Stimulated activated effector memory CD8-positive, alpha-beta T cell treated with anti-CD3 and anti-CD28 coated beads, Interleukin-12 subunit alpha, Interleukin-12 subunit beta, amount 100 ng/mL, for 72 hours (primary cell): ENCODE results near the gene CBY3.
"Not testable (repeated sequence)": the region's sequence is repeated elsewhere in the genome, so short reads cannot be mapped to it uniquely, and the experiment has no call there.

ENCODE experiments used
- ATAC-seq: fragments of 150-1000 bp; cut with Tn5 transposase; 2 replicates; pipeline ENCODE4 v1.10.0; 2021
- DNase-seq, 2 donors: peaks; one replicate each; pipeline ENCODE4 v3.0.0; 2021 to 2022; ENCODE audit warnings: low spot score in 2 of 2
- H3K27ac Mint-ChIP-seq: one replicate; pipeline ENCODE4 v1.8.0; 2022; ENCODE audit warnings: mild to moderate bottlenecking, mixed read lengths
- H3K36me3 Mint-ChIP-seq: one replicate; pipeline ENCODE4 v1.8.0; 2022; ENCODE audit warnings: mild to moderate bottlenecking, mixed read lengths
- H3K4me1 Mint-ChIP-seq: one replicate; pipeline ENCODE4 v1.8.0; 2022; ENCODE audit warnings: mixed read lengths
- H3K4me3 Mint-ChIP-seq: one replicate; pipeline ENCODE4 v1.8.0; 2022; ENCODE audit warnings: mild to moderate bottlenecking, mixed read lengths
- H3K9me3 Mint-ChIP-seq: one replicate; pipeline ENCODE4 v1.8.0; 2022; ENCODE audit warnings: mixed read lengths

CBY3 gene

GRCh38 chr5:179696603-179697002 is 15.8 kb upstream of the CBY3 start:
- Mint-ChIP-seq H3K36me3 (peaks cover 38% of the 10 kb centered on the region), H3K9me3 (no peaks in the 10 kb centered on the region), H3K4me1 (peaks cover 24% of the 10 kb centered on the region), H3K4me3 (no peak overlapping the region), H3K27ac (peak overlapping the region; percentile 24)
- DNase-seq (no peak), ATAC-seq (no peak)

GRCh38 chr5:179694561-179694960 is 13.7 kb upstream of the CBY3 start:
- no peak overlapping the region for H3K27ac Mint-ChIP-seq
- H3K4me1 Mint-ChIP-seq, result peaks cover 12% of the 10 kb centered on the region
- ATAC-seq (no peak), DNase-seq (no peak)
- peaks cover 18% of the 10 kb centered on the region for H3K36me3 Mint-ChIP-seq
- no peaks in the 10 kb centered on the region for H3K9me3 Mint-ChIP-seq
- H3K4me3 Mint-ChIP-seq, result no peak overlapping the region

- not testable (repeated sequence) for H3K9me3 Mint-ChIP-seq, H3K4me1 Mint-ChIP-seq, H3K27ac Mint-ChIP-seq, ATAC-seq, H3K36me3 Mint-ChIP-seq, DNase-seq, H3K4me3 Mint-ChIP-seq
Observed at GRCh38 chr5:179689212-179689611, 8.4 kb upstream of the CBY3 start.

GRCh38 chr5:179680014-179680779 is 637 bp downstream of the CBY3 start:
- peak overlapping the region; percentile 93 for H3K27ac Mint-ChIP-seq
- H3K4me3 Mint-ChIP-seq, result peak overlapping the region; percentile 91
- peaks cover 32% of the 10 kb centered on the region for H3K4me1 Mint-ChIP-seq
- H3K9me3 Mint-ChIP-seq, result no peaks in the 10 kb centered on the region
- peaks cover 52% of the 10 kb centered on the region for H3K36me3 Mint-ChIP-seq
- ATAC-seq, result no peak
- DNase-seq, result no peak

- peaks cover 58% of the 10 kb centered on the region for H3K36me3 Mint-ChIP-seq
- peak overlapping the region; percentile 93 for H3K27ac Mint-ChIP-seq
- peak; percentile 77 for ATAC-seq
- DNase-seq, result peak; percentile 67 to 87
- H3K4me1 Mint-ChIP-seq, result peaks cover 32% of the 10 kb centered on the region
- no peaks in the 10 kb centered on the region for H3K9me3 Mint-ChIP-seq
- H3K4me3 Mint-ChIP-seq, result peak overlapping the region; percentile 91
Observed at GRCh38 chr5:179679014-179679674, 1.7 kb downstream of the CBY3 start.

GRCh38 chr5:179678223-179679013 is 2.4 kb downstream of the CBY3 start:
- DNase-seq, result peak; percentile 84 to 96
- H3K27ac Mint-ChIP-seq, result peak overlapping the region; percentile 93
- peaks cover 58% of the 10 kb centered on the region for H3K36me3 Mint-ChIP-seq
- H3K4me3 Mint-ChIP-seq, result peak overlapping the region; percentile 91
- no peaks in the 10 kb centered on the region for H3K9me3 Mint-ChIP-seq
- H3K4me1 Mint-ChIP-seq, result peaks cover 32% of the 10 kb centered on the region
- peak; percentile 93 for ATAC-seq

- no peaks in the 10 kb centered on the region for H3K36me3 Mint-ChIP-seq
- H3K4me1 Mint-ChIP-seq, result peaks cover 6% of the 10 kb centered on the region
- DNase-seq (peak; percentile 26 to 60), ATAC-seq (peak; percentile 86)
- H3K9me3 Mint-ChIP-seq, result no peaks in the 10 kb centered on the region
- no peak overlapping the region for H3K4me3 Mint-ChIP-seq
- no peak overlapping the region for H3K27ac Mint-ChIP-seq
Observed at GRCh38 chr5:179668391-179668790, 12.4 kb downstream of the CBY3 start.

- H3K4me1 Mint-ChIP-seq, H3K4me3 Mint-ChIP-seq, H3K9me3 Mint-ChIP-seq, ATAC-seq, DNase-seq, H3K36me3 Mint-ChIP-seq, H3K27ac Mint-ChIP-seq: not testable (repeated sequence)
Observed at GRCh38 chr5:179661647-179662046, 19.2 kb downstream of the CBY3 start.

GRCh38 chr5:179658179-179658856 is 22.5 kb downstream of the CBY3 start:
- peak overlapping the region; percentile 66 for H3K4me3 Mint-ChIP-seq
- not testable (repeated sequence) for H3K36me3 Mint-ChIP-seq, H3K4me1 Mint-ChIP-seq, H3K9me3 Mint-ChIP-seq, H3K27ac Mint-ChIP-seq
- peak in 1 of 2 donors; percentile 52 for DNase-seq
- ATAC-seq, result peak; percentile 82

- peak; percentile 97 for ATAC-seq
- not testable (repeated sequence) for H3K36me3 Mint-ChIP-seq, H3K9me3 Mint-ChIP-seq, H3K4me1 Mint-ChIP-seq, H3K4me3 Mint-ChIP-seq, H3K27ac Mint-ChIP-seq
- peak in 1 of 2 donors; percentile 70 for DNase-seq
Observed at GRCh38 chr5:179657302-179658178, 23.3 kb downstream of the CBY3 start.

- H3K4me1 Mint-ChIP-seq, H3K4me3 Mint-ChIP-seq, DNase-seq, H3K27ac Mint-ChIP-seq, H3K9me3 Mint-ChIP-seq, ATAC-seq, H3K36me3 Mint-ChIP-seq: not testable (repeated sequence)
Observed at GRCh38 chr5:179653135-179653534, 27.7 kb downstream of the CBY3 start.

- H3K4me3 Mint-ChIP-seq, H3K9me3 Mint-ChIP-seq, H3K4me1 Mint-ChIP-seq, H3K36me3 Mint-ChIP-seq, H3K27ac Mint-ChIP-seq, DNase-seq, ATAC-seq: not testable (repeated sequence)
Observed at GRCh38 chr5:179650245-179650644, 30.6 kb downstream of the CBY3 start.

GRCh38 chr5:179649166-179649703 is 31.6 kb downstream of the CBY3 start:
- not testable (repeated sequence) for DNase-seq, H3K36me3 Mint-ChIP-seq, H3K4me3 Mint-ChIP-seq, ATAC-seq, H3K27ac Mint-ChIP-seq, H3K4me1 Mint-ChIP-seq, H3K9me3 Mint-ChIP-seq

- Mint-ChIP-seq H3K9me3 (no peaks in the 10 kb centered on the region), H3K36me3 (no peaks in the 10 kb centered on the region), H3K27ac (no peak overlapping the region), H3K4me1 (no peaks in the 10 kb centered on the region), H3K4me3 (no peak overlapping the region)
- DNase-seq (no peak), ATAC-seq (no peak)
Observed at GRCh38 chr5:179648410-179648809, 32.4 kb downstream of the CBY3 start.
